Measurements from ENCODE around the gene OXGR1. TPM values are rescaled to one million over a fixed set of nuclear protein-coding genes. Genes with fewer than 3 reads are reported as not detected.

Gene OXGR1
- polyA plus RNA-seq, 1 donor from 2014 or later: not detected

DNA sequence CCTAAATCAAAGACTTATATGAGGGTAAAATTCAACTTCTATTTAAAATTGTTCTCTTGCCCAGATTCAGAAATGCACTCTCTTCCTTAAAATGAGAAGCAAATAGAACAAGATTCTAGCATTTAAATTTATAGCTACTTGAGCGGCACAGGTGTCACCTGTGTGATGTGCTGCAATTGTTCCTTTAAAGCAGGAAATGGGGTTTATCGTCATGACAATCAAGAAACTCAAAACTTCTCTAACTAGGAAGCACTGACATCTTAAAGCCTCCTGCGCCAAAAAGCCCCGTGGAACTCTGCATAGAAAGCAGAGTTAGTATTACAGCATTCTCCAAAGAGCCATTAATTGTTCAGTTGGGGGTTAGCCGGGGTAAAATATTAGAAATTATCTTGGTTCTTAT is 2.6 kb upstream of the OXGR1 start:
- H3K27ac ChIP-seq (ENCODE audit: low read length): no peak overlapping the region
- no peaks in the 10 kb centered on the region for H3K9me3 ChIP-seq (ENCODE audit: low read length)
- TF ChIP-seq SMC3 (conservative IDR thresholded peaks at IDR 0.05; ENCODE audit: poor library complexity): no peak
- no peak for TF ChIP-seq RAD21 (conservative IDR thresholded peaks at IDR 0.05)
- TF ChIP-seq, protein P1, sequence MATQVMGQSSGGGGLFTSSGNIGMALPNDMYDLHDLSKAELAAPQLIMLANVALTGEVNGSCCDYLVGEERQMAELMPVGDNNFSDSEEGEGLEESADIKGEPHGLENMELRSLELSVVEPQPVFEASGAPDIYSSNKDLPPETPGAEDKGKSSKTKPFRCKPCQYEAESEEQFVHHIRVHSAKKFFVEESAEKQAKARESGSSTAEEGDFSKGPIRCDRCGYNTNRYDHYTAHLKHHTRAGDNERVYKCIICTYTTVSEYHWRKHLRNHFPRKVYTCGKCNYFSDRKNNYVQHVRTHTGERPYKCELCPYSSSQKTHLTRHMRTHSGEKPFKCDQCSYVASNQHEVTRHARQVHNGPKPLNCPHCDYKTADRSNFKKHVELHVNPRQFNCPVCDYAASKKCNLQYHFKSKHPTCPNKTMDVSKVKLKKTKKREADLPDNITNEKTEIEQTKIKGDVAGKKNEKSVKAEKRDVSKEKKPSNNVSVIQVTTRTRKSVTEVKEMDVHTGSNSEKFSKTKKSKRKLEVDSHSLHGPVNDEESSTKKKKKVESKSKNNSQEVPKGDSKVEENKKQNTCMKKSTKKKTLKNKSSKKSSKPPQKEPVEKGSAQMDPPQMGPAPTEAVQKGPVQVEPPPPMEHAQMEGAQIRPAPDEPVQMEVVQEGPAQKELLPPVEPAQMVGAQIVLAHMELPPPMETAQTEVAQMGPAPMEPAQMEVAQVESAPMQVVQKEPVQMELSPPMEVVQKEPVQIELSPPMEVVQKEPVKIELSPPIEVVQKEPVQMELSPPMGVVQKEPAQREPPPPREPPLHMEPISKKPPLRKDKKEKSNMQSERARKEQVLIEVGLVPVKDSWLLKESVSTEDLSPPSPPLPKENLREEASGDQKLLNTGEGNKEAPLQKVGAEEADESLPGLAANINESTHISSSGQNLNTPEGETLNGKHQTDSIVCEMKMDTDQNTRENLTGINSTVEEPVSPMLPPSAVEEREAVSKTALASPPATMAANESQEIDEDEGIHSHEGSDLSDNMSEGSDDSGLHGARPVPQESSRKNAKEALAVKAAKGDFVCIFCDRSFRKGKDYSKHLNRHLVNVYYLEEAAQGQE (IDR thresholded peaks at IDR 0.05; ENCODE audit: borderline replicate concordance): no peak
- no peak for TF ChIP-seq EZH2 (IDR thresholded peaks at IDR 0.05; ENCODE audit: borderline replicate concordance, insufficient read depth, low read length, poor library complexity, severe bottlenecking)
- TF ChIP-seq EP300 (conservative IDR thresholded peaks at IDR 0.05; ENCODE audit: poor library complexity, severe bottlenecking): no peak
- TF ChIP-seq TAF1 (IDR thresholded peaks at IDR 0.05; ENCODE audit: low read depth): no peak
- no peak for TF ChIP-seq MXI1 (conservative IDR thresholded peaks at IDR 0.05; ENCODE audit: poor library complexity, severe bottlenecking)
- TF ChIP-seq, protein P2, sequence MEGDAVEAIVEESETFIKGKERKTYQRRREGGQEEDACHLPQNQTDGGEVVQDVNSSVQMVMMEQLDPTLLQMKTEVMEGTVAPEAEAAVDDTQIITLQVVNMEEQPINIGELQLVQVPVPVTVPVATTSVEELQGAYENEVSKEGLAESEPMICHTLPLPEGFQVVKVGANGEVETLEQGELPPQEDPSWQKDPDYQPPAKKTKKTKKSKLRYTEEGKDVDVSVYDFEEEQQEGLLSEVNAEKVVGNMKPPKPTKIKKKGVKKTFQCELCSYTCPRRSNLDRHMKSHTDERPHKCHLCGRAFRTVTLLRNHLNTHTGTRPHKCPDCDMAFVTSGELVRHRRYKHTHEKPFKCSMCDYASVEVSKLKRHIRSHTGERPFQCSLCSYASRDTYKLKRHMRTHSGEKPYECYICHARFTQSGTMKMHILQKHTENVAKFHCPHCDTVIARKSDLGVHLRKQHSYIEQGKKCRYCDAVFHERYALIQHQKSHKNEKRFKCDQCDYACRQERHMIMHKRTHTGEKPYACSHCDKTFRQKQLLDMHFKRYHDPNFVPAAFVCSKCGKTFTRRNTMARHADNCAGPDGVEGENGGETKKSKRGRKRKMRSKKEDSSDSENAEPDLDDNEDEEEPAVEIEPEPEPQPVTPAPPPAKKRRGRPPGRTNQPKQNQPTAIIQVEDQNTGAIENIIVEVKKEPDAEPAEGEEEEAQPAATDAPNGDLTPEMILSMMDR (IDR thresholded peaks at IDR 0.05; ENCODE audit: poor library complexity, severe bottlenecking): no peak
- no peak for TF ChIP-seq POLR2AphosphoS5 (IDR thresholded peaks at IDR 0.05)
- H3K4me3 ChIP-seq (ENCODE audit: low read length): no peak overlapping the region
- H3K36me3 ChIP-seq (ENCODE audit: insufficient read depth, low read length): no peaks in the 10 kb centered on the region
- no peaks in the 10 kb centered on the region for H3K79me2 ChIP-seq (replicated peaks; ENCODE audit: insufficient read depth, low read length)
- H3K9me2 ChIP-seq (ENCODE audit: insufficient read depth, low read length): no peaks in the 10 kb centered on the region
- no peaks in the 10 kb centered on the region for H4K20me1 ChIP-seq (ENCODE audit: insufficient read depth)
- H3K4me2 ChIP-seq (ENCODE audit: low read length): no peak overlapping the region
- no peaks in the 10 kb centered on the region for H3F3A ChIP-seq (ENCODE audit: insufficient read depth, low read length, poor library complexity, severe bottlenecking)
- H3K27me3 ChIP-seq (ENCODE audit: insufficient read depth, low read depth, low read length): peaks cover 20% of the 10 kb centered on the region
- H3K9ac ChIP-seq (ENCODE audit: low read length): no peak overlapping the region
- no peak overlapping the region for H2AFZ ChIP-seq (ENCODE audit: low read depth, low read length)

DNA sequence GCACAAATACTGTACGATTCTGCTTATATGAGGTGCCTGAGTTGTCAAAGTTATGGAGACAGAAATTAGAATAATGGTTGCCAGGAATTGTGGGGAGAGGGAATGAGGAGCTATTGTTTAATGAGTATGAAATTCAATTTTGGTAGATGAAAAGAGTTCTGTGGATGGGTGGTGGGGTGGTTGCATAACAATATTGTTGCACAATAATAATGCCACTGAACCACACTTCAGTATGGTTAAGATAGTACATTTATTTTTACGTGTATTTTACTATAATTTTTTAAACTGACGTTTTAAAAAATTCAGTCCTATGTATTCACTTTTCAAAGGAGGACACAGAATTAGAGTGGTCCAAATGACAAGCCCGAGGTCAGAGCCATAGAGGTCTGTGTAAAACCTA is 1.8 kb upstream of the OXGR1 start:
- no peak overlapping the region for H3K9ac ChIP-seq (ENCODE audit: low read length)
- peaks cover 20% of the 10 kb centered on the region for H3K27me3 ChIP-seq (ENCODE audit: insufficient read depth, low read depth, low read length)
- H3K4me2 ChIP-seq (ENCODE audit: low read length): no peak overlapping the region
- no peaks in the 10 kb centered on the region for H3F3A ChIP-seq (ENCODE audit: insufficient read depth, low read length, poor library complexity, severe bottlenecking)
- no peaks in the 10 kb centered on the region for H3K9me2 ChIP-seq (ENCODE audit: insufficient read depth, low read length)
- no peaks in the 10 kb centered on the region for H4K20me1 ChIP-seq (ENCODE audit: insufficient read depth)
- H3K9me3 ChIP-seq (ENCODE audit: low read length): no peaks in the 10 kb centered on the region
- H3K36me3 ChIP-seq (ENCODE audit: insufficient read depth, low read length): no peaks in the 10 kb centered on the region
- no peak overlapping the region for H3K4me3 ChIP-seq (ENCODE audit: low read length)
- H3K79me2 ChIP-seq (replicated peaks; ENCODE audit: insufficient read depth, low read length): no peaks in the 10 kb centered on the region
- TF ChIP-seq RAD21 (conservative IDR thresholded peaks at IDR 0.05) (no peak), MXI1 (conservative IDR thresholded peaks at IDR 0.05; ENCODE audit: poor library complexity, severe bottlenecking) (no peak), TAF1 (IDR thresholded peaks at IDR 0.05; ENCODE audit: low read depth) (no peak), POLR2AphosphoS5 (IDR thresholded peaks at IDR 0.05) (no peak), SMC3 (conservative IDR thresholded peaks at IDR 0.05; ENCODE audit: poor library complexity) (no peak), EZH2 (IDR thresholded peaks at IDR 0.05; ENCODE audit: borderline replicate concordance, insufficient read depth, low read length, poor library complexity, severe bottlenecking) (no peak), EP300 (conservative IDR thresholded peaks at IDR 0.05; ENCODE audit: poor library complexity, severe bottlenecking) (no peak)
- TF ChIP-seq, protein P2 (IDR thresholded peaks at IDR 0.05; ENCODE audit: poor library complexity, severe bottlenecking): no peak
- TF ChIP-seq, protein P1 (IDR thresholded peaks at IDR 0.05; ENCODE audit: borderline replicate concordance): no peak
- H3K27ac ChIP-seq (ENCODE audit: low read length): no peak overlapping the region
- no peak overlapping the region for H2AFZ ChIP-seq (ENCODE audit: low read depth, low read length)

Data from neural cell (in vitro differentiated cells).